Measurements from ENCODE around the gene DDX4. TPM values are rescaled to one million over a fixed set of nuclear protein-coding genes. Genes with fewer than 3 reads are reported as not detected.
A peak's percentile ranks its signal among the peaks of the same experiment; 100 is the strongest.

DDX4 gene
- total and polyA plus RNA-seq, 8 donors, result not detected

DNA sequence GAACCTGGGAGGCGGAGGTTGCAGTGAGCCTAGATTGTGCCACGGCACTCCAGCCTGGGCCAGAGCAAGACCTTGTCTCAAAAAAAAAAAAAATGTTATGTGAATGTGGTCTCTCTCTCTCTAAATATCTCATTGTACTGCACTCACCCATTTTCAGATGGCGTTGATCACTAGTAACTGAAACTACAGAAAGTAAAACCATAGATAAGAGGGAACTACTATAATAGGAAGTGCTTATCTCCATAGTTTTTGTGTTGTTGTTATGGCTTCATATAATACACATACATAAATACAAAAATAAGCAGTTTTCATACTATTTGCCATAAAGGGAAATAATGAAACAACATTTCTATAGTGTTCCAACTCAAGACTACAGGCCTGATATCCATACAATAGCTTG is 122.4 kb downstream of the DDX4 start:
- Histone ChIP-seq H3K9me3 (peaks cover 0 to 6% (median 2%) of the 10 kb centered on the region in 4 donors), H3K36me3 (no peaks in the 10 kb centered on the region), H3K27ac (no peak overlapping the region), H3K27me3 (no peaks in the 10 kb centered on the region), H3K4me1 (no peaks in the 10 kb centered on the region), H3K4me3 (no peak overlapping the region)
- TF ChIP-seq POLR2A (IDR thresholded peaks at IDR 0.05), result no peak
- TF ChIP-seq EP300 (IDR thresholded peaks at IDR 0.05), result no peak
- TF ChIP-seq POLR2AphosphoS5 (IDR thresholded peaks at IDR 0.05), result no peak
- TF ChIP-seq, protein P1, sequence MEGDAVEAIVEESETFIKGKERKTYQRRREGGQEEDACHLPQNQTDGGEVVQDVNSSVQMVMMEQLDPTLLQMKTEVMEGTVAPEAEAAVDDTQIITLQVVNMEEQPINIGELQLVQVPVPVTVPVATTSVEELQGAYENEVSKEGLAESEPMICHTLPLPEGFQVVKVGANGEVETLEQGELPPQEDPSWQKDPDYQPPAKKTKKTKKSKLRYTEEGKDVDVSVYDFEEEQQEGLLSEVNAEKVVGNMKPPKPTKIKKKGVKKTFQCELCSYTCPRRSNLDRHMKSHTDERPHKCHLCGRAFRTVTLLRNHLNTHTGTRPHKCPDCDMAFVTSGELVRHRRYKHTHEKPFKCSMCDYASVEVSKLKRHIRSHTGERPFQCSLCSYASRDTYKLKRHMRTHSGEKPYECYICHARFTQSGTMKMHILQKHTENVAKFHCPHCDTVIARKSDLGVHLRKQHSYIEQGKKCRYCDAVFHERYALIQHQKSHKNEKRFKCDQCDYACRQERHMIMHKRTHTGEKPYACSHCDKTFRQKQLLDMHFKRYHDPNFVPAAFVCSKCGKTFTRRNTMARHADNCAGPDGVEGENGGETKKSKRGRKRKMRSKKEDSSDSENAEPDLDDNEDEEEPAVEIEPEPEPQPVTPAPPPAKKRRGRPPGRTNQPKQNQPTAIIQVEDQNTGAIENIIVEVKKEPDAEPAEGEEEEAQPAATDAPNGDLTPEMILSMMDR (IDR thresholded peaks at IDR 0.05), result no peak
- DNase-seq, result no peak
- intact Hi-C loops (cut with DNase I; ENCODE audit: low total_unique reads), result no loop called here
- WGBS, 5 donors, result 46 to 79% (median 68%) methylated on average over 3 of the region's 3 CpGs

DNA sequence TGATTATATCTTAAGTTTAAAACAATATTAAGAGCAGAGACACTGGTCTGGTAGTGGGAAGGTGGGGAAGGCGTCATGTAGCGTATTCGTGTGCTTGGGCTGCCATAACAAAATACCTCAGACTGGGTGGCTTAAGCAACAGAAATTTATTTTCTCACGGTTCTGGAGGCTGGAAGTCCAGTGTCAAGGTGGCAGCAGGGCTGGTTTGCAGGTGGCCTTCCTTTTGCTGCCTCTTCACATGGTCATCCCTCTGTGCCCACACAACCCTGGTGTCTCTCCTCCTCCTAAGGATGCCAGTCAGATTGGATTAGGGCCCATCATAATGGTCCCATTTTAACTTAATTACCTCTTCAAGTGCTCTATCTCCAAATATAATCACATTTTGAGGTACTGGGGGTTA is 122.8 kb downstream of the DDX4 start:
- WGBS, 5 donors, result 71 to 97% (median 83%) methylated on average over 4 of the region's 4 CpGs
- H3K4me1 ChIP-seq, result no peaks in the 10 kb centered on the region
- peaks cover 0 to 6% (median 2%) of the 10 kb centered on the region in 4 donors for H3K9me3 ChIP-seq
- H3K4me3 ChIP-seq, result no peak overlapping the region
- no peak overlapping the region for H3K27ac ChIP-seq
- no peak for DNase-seq
- no peaks in the 10 kb centered on the region for H3K27me3 ChIP-seq
- H3K36me3 ChIP-seq, result no peaks in the 10 kb centered on the region
- intact Hi-C loops (cut with DNase I; ENCODE audit: low total_unique reads), result no loop called here
- no peak for TF ChIP-seq POLR2A (IDR thresholded peaks at IDR 0.05)
- TF ChIP-seq EP300 (IDR thresholded peaks at IDR 0.05), result no peak
- TF ChIP-seq, protein P1 (IDR thresholded peaks at IDR 0.05), result no peak
- TF ChIP-seq POLR2AphosphoS5 (IDR thresholded peaks at IDR 0.05), result no peak

DNA sequence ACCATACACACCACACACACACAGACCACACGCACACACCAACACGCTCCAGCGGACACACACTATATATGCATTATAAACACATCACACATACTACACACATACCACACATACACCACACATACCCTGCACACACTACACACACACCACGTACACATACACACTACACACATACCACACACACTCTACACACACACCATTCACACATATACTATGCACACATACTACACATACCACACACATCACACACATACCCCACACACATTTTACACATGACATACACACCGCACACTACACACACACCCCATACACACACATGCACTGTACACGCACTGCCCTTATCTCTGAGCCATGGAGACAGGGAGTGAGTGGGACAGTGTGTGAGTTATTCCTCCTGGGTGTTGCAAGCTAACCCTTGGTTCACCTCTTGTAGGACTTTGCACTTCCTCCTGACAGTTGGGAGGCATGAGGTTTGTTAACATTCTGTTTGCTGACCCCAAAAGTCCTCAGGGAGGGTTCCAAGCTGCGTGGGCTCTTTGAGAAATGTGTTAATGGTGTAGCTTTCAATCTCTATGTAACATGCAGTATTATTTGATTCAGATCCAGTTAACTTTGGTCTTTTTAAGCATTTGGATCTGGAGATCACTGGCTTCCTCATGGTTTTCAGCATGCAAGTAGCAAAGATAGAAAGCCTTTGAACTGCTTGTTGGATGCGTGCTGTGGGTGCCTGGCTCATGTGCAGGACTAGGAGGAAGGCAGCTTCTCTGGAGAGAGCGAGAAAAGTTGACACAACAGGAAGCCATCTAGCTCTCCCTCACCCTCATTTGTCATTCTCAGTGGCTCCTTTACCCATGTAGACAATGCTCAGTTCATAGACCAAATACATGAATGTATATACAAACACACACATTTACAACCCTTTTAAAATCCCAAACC is 127.0 kb downstream of the DDX4 start:
- Histone ChIP-seq H3K27ac (no peak overlapping the region), H3K36me3 (no peaks in the 10 kb centered on the region), H3K9me3 (peaks cover 0 to 6% (median 2%) of the 10 kb centered on the region in 4 donors), H3K27me3 (no peaks in the 10 kb centered on the region), H3K4me1 (peaks cover 0 to 14% (median 5%) of the 10 kb centered on the region in 4 donors), H3K4me3 (no peak overlapping the region)
- TF ChIP-seq POLR2AphosphoS5 (IDR thresholded peaks at IDR 0.05) (no peak), POLR2A (IDR thresholded peaks at IDR 0.05) (no peak), EP300 (IDR thresholded peaks at IDR 0.05) (no peak)
- TF ChIP-seq, protein P1 (IDR thresholded peaks at IDR 0.05), result no peak
- WGBS, 5 donors, result 75 to 82% (median 78%) methylated on average over 9 of the region's 9 CpGs
- intact Hi-C loops (cut with DNase I; ENCODE audit: low total_unique reads), result no loop called here
- peak in 1 of 2 donors; percentile 34 for DNase-seq

DNA sequence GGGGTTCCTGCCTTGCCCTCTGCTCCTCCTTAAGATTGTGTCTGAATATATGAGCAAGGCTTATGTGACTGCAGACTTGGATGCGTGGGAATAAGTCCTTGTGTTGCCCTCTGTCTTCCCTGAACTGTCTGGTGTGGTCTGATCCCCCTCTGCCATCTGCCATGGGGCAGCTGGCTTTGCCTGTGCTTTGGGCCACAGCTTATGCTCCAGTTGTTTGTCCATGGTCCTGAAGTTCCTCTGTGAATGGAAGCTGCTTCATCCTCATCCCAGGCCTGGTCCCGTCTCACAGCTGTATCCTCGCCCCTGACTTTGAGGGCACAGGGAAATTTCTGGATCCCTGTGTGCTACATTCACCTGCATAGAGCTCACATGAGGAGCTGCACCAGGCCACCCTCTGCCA is 128.0 kb downstream of the DDX4 start:
- Histone ChIP-seq H3K4me3 (no peak overlapping the region), H3K27ac (no peak overlapping the region), H3K27me3 (no peaks in the 10 kb centered on the region), H3K4me1 (peaks cover 0 to 14% (median 5%) of the 10 kb centered on the region in 4 donors), H3K36me3 (no peaks in the 10 kb centered on the region), H3K9me3 (peaks cover 0 to 4% (median 2%) of the 10 kb centered on the region in 4 donors)
- DNase-seq, result peak in 1 of 2 donors; percentile 14
- WGBS, 5 donors, result 67 to 96% (median 85%) methylated on average over 1 to 3 of the region's 3 CpGs
- TF ChIP-seq, protein P1 (IDR thresholded peaks at IDR 0.05), result no peak
- TF ChIP-seq EP300 (IDR thresholded peaks at IDR 0.05) (no peak), POLR2A (IDR thresholded peaks at IDR 0.05) (no peak), POLR2AphosphoS5 (IDR thresholded peaks at IDR 0.05) (no peak)
- intact Hi-C loops (cut with DNase I; ENCODE audit: low total_unique reads), result no loop called here
